WTC11 (cell line): ENCODE measurements around the gene NPW. TPM values are rescaled to one million over a fixed set of nuclear protein-coding genes. Genes with fewer than 3 reads are reported as not detected.

Experiments used
- ATAC-seq: fragments of 200-7000 bp; cut with Tn5 transposase; 2 replicates; pipeline ENCODE4 v1.10.0; 2021; ENCODE audit warnings: mild to moderate bottlenecking, moderate library complexity
- CTCF ChIA-PET: fragments of 300-600 bp; sonication (Branson Sonifier 250); formaldehyde crosslinking; loops from one replicate; lab custom pipeline; 2021; ENCODE audit warnings: antibody characterized with exemption; lab: Charles Lee
- POLR2A ChIA-PET: fragments of 350-600 bp; sonication (Branson Sonifier 250); formaldehyde crosslinking; loops from one replicate; lab custom pipeline; 2021; ENCODE audit warnings: antibody characterized with exemption; lab: Charles Lee
- DNase-seq: peaks from one replicate; pipeline ENCODE4 v3.0.0; 2021; ENCODE audit warnings: low spot score
- H3K27ac Mint-ChIP-seq: 2 replicates; pipeline ENCODE4 v1.8.0; 2021; ENCODE audit warnings: mixed read lengths
- H3K27me3 Mint-ChIP-seq: 2 replicates; pipeline ENCODE4 v1.8.0; 2021; ENCODE audit warnings: low read depth, mild to moderate bottlenecking, moderate library complexity, mixed read lengths
- H3K36me3 Mint-ChIP-seq: 2 replicates; pipeline ENCODE4 v1.8.0; 2021; ENCODE audit warnings: mixed read lengths
- H3K4me1 Mint-ChIP-seq: 2 replicates; pipeline ENCODE4 v1.8.0; 2022; ENCODE audit warnings: mixed read lengths
- H3K4me3 Mint-ChIP-seq: 2 replicates; pipeline ENCODE4 v1.8.0; 2021; ENCODE audit warnings: mild to moderate bottlenecking, moderate library complexity, mixed read lengths
- H3K9me3 Mint-ChIP-seq: 2 replicates; pipeline ENCODE4 v1.8.0; 2021; ENCODE audit warnings: mixed read lengths
- CBFB ChIP-seq: sonication (generic); formaldehyde crosslinking; IDR thresholded peaks from 2 replicates; pipeline ENCODE4 v1.8.1; 2022; ENCODE audit warnings: mild to moderate bottlenecking, low read depth, missing genetic modification reagents
- GABPB1 ChIP-seq: sonication (generic); formaldehyde crosslinking; IDR thresholded peaks from 2 replicates; pipeline ENCODE4 v1.8.1; 2023; ENCODE audit warnings: mild to moderate bottlenecking, missing genetic modification reagents
- HMGA2 ChIP-seq: fragments of 250-450 bp; sonication (Bioruptor Pico); IDR thresholded peaks from 2 replicates; pipeline ENCODE4 v1.4.0; 2021; ENCODE audit warnings: mild to moderate bottlenecking, moderate library complexity
- IRF2 ChIP-seq: sonication (generic); formaldehyde crosslinking; IDR thresholded peaks from 2 replicates; pipeline ENCODE4 v1.8.0; 2022; ENCODE audit warnings: low read depth, missing genetic modification reagents, borderline replicate concordance
- JAZF1 ChIP-seq: fragments of 250-450 bp; sonication (Bioruptor Pico); IDR thresholded peaks from 2 replicates; pipeline ENCODE4 v1.9.0; 2021; ENCODE audit warnings: moderate library complexity, mild to moderate bottlenecking, inconsistent platforms
- NFATC4 ChIP-seq: fragments of 250-450 bp; sonication (Bioruptor Pico); IDR thresholded peaks from 2 replicates; pipeline ENCODE4 v1.9.0; 2021; ENCODE audit warnings: mild to moderate bottlenecking
- RORB ChIP-seq: fragments of 250-450 bp; sonication (Bioruptor Pico); IDR thresholded peaks from 2 replicates; pipeline ENCODE4 v1.9.0; 2021; ENCODE audit warnings: mild to moderate bottlenecking
- SMAD3 ChIP-seq: sonication (generic); formaldehyde crosslinking; IDR thresholded peaks from 2 replicates; pipeline ENCODE4 v1.8.0; 2022; ENCODE audit warnings: missing genetic modification reagents, mild to moderate bottlenecking, borderline replicate concordance
- TEAD1 ChIP-seq: sonication (generic); formaldehyde crosslinking; IDR thresholded peaks from 2 replicates; pipeline ENCODE4 v1.8.0; 2022; ENCODE audit warnings: mild to moderate bottlenecking, missing genetic modification reagents
- TEAD4 ChIP-seq: sonication (generic); formaldehyde crosslinking; IDR thresholded peaks from 2 replicates; pipeline ENCODE4 v1.8.0; 2022; ENCODE audit warnings: mild to moderate bottlenecking, missing genetic modification reagents
- TP53 ChIP-seq: sonication (generic); formaldehyde crosslinking; IDR thresholded peaks from 2 replicates; pipeline ENCODE4 v1.8.1; 2023; ENCODE audit warnings: mild to moderate bottlenecking, missing genetic modification reagents
- ZBTB21 ChIP-seq: sonication (generic); formaldehyde crosslinking; IDR thresholded peaks from 2 replicates; pipeline ENCODE4 v1.8.1; 2023; ENCODE audit warnings: mild to moderate bottlenecking, missing genetic modification reagents, borderline replicate concordance
- ZNF317 ChIP-seq: sonication (generic); formaldehyde crosslinking; IDR thresholded peaks from 2 replicates; pipeline ENCODE4 v1.8.1; 2023; ENCODE audit warnings: low read depth, mild to moderate bottlenecking, moderate library complexity, missing genetic modification reagents, borderline replicate concordance
- ZNF423 ChIP-seq: fragments of 250-450 bp; sonication (Bioruptor Pico); IDR thresholded peaks from 2 replicates; pipeline ENCODE4 v2.1.2; 2022; ENCODE audit warnings: mild to moderate bottlenecking, moderate library complexity
- total RNA-seq: library from RNA; stranded (reverse); gene quantifications from 3 replicates; pipeline ENCODE4 v1.2.3, GENCODE V29; 2021
- TF ChIP-seq, protein P1 (sequence below): fragments of 250-450 bp; sonication (Bioruptor Pico); IDR thresholded peaks from 2 replicates; pipeline ENCODE4 v1.9.0; 2021; ENCODE audit warnings: mild to moderate bottlenecking, borderline replicate concordance
- TF ChIP-seq, protein P2 (sequence below): sonication (generic); formaldehyde crosslinking; IDR thresholded peaks from 2 replicates; pipeline ENCODE4 v1.8.0; 2022; ENCODE audit warnings: mild to moderate bottlenecking, missing genetic modification reagents
- TF ChIP-seq, protein P3 (sequence below): sonication (generic); formaldehyde crosslinking; IDR thresholded peaks from 2 replicates; pipeline ENCODE4 v1.8.0; 2023; ENCODE audit warnings: missing genetic modification reagents
- TF ChIP-seq, protein P4 (sequence below): sonication (generic); formaldehyde crosslinking; IDR thresholded peaks from 2 replicates; pipeline ENCODE4 v1.8.1; 2023; ENCODE audit warnings: mild to moderate bottlenecking, missing genetic modification reagents, moderate library complexity

NPW gene
- total RNA-seq, 1 experiment from 2014 or later: 15.2 TPM

DNA sequence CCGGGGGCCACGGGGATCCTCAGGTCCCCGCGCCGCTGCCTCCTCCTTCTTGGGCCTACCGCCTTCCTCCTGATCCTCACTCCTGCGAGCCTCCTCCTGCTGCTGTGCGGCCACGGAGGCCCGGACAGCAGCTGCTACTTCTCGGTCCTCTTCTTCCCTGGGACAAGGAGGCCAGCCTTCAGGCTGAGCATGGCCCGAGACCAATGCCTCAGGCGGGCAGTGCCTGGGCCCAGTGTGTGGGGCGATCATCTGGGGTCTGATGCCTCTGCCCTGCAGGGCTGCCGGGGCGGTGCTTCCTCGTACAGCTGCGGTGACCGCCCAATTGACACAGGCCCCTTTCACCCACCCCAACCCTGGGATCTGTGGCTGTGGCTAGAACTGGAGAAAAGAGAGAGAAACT is 18.6 kb upstream of the NPW start:
- TF ChIP-seq SMAD3 (CRISPR knock-in tag): no peak
- TF ChIP-seq IRF2: no peak
- TF ChIP-seq NFATC4 (CRISPR knock-in tag): no peak
- no peak for TF ChIP-seq ZNF423 (CRISPR knock-in tag)
- TF ChIP-seq TEAD4 (CRISPR knock-in tag): no peak
- TF ChIP-seq TP53: no peak
- ATAC-seq: no peak
- ChIA-PET POLR2A (no interaction called here), CTCF (interaction anchor here (1.0 to 1.9 kb wide), 3 partner anchors 9 to 27 kb away, joined by 3 to 6 read pairs (median 3); no protein-coding TSS in a partner anchor)
- H3K27me3 Mint-ChIP-seq: no peaks in the 10 kb centered on the region
- H3K27ac Mint-ChIP-seq: no peak overlapping the region
- peaks cover 24% of the 10 kb centered on the region for H3K36me3 Mint-ChIP-seq
- no peak overlapping the region for H3K4me3 Mint-ChIP-seq
- H3K4me1 Mint-ChIP-seq: peaks cover 14% of the 10 kb centered on the region
- H3K9me3 Mint-ChIP-seq: no peaks in the 10 kb centered on the region
- no peak for DNase-seq

DNA sequence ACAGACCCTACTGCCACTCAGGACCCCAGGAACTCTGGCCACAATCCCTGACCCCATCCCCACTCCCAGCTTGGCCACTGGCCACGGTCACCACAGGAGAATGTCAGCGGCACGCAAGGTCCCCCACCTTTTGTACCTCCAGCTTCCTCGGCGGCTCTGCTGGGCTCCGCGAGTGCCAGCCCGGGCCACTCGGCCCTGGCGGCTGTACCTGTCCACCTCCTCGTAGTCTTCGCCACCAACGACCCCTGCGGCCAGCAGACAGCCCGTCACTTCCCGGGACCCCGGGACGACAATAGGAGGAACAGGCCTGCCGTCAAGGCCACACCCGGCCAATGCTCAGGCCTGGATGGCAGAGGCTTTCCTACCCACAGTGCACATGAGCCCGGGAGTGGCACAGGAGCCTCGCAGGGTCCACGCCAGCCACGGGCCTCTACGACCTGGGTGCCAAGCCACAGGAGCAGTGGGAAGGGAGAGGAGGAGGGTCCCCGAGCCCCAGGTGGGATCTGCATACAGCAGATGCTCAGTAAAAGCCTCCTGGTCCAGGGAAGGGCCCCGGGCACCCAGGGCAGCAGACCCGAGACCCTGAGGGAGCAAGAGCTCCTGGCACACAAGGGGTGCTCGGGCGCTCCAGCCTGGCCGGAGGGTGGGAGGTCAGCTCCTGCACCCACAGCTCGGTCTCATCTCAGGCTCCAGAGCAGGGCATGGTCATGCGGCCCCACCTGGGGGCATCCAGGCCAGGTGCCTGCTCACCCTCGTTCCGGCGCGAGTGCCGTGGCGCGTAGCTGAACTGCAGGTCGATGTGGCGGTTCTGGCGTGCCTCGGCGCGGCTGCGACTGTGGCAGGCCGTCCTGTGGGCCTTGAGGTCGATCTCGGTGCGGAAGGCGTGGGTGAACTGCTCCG is 17.9 kb upstream of the NPW start:
- Mint-ChIP-seq H3K27me3 (no peaks in the 10 kb centered on the region), H3K36me3 (peaks cover 24% of the 10 kb centered on the region), H3K4me1 (peaks cover 18% of the 10 kb centered on the region), H3K27ac (no peak overlapping the region), H3K9me3 (no peaks in the 10 kb centered on the region), H3K4me3 (no peak overlapping the region)
- DNase-seq (no peak), ATAC-seq (no peak)
- TF ChIP-seq, protein P1, sequence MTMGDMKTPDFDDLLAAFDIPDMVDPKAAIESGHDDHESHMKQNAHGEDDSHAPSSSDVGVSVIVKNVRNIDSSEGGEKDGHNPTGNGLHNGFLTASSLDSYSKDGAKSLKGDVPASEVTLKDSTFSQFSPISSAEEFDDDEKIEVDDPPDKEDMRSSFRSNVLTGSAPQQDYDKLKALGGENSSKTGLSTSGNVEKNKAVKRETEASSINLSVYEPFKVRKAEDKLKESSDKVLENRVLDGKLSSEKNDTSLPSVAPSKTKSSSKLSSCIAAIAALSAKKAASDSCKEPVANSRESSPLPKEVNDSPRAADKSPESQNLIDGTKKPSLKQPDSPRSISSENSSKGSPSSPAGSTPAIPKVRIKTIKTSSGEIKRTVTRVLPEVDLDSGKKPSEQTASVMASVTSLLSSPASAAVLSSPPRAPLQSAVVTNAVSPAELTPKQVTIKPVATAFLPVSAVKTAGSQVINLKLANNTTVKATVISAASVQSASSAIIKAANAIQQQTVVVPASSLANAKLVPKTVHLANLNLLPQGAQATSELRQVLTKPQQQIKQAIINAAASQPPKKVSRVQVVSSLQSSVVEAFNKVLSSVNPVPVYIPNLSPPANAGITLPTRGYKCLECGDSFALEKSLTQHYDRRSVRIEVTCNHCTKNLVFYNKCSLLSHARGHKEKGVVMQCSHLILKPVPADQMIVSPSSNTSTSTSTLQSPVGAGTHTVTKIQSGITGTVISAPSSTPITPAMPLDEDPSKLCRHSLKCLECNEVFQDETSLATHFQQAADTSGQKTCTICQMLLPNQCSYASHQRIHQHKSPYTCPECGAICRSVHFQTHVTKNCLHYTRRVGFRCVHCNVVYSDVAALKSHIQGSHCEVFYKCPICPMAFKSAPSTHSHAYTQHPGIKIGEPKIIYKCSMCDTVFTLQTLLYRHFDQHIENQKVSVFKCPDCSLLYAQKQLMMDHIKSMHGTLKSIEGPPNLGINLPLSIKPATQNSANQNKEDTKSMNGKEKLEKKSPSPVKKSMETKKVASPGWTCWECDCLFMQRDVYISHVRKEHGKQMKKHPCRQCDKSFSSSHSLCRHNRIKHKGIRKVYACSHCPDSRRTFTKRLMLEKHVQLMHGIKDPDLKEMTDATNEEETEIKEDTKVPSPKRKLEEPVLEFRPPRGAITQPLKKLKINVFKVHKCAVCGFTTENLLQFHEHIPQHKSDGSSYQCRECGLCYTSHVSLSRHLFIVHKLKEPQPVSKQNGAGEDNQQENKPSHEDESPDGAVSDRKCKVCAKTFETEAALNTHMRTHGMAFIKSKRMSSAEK: no peak
- TF ChIP-seq RORB (no peak), ZBTB21 (CRISPR knock-in tag) (no peak), ZNF317 (no peak), TEAD1 (CRISPR knock-in tag) (no peak), HMGA2 (CRISPR knock-in tag) (no peak), CBFB (CRISPR knock-in tag) (no peak), IRF2 (no peak), GABPB1 (no peak), JAZF1 (CRISPR knock-in tag) (no peak), ZNF423 (CRISPR knock-in tag) (no peak)
- TF ChIP-seq, protein P2, sequence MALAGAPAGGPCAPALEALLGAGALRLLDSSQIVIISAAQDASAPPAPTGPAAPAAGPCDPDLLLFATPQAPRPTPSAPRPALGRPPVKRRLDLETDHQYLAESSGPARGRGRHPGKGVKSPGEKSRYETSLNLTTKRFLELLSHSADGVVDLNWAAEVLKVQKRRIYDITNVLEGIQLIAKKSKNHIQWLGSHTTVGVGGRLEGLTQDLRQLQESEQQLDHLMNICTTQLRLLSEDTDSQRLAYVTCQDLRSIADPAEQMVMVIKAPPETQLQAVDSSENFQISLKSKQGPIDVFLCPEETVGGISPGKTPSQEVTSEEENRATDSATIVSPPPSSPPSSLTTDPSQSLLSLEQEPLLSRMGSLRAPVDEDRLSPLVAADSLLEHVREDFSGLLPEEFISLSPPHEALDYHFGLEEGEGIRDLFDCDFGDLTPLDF: no peak
- TF ChIP-seq, protein P3, sequence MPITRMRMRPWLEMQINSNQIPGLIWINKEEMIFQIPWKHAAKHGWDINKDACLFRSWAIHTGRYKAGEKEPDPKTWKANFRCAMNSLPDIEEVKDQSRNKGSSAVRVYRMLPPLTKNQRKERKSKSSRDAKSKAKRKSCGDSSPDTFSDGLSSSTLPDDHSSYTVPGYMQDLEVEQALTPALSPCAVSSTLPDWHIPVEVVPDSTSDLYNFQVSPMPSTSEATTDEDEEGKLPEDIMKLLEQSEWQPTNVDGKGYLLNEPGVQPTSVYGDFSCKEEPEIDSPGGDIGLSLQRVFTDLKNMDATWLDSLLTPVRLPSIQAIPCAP (CRISPR knock-in tag): no peak
- TF ChIP-seq, protein P4, sequence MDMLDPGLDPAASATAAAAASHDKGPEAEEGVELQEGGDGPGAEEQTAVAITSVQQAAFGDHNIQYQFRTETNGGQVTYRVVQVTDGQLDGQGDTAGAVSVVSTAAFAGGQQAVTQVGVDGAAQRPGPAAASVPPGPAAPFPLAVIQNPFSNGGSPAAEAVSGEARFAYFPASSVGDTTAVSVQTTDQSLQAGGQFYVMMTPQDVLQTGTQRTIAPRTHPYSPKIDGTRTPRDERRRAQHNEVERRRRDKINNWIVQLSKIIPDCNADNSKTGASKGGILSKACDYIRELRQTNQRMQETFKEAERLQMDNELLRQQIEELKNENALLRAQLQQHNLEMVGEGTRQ (CRISPR knock-in tag): no peak
- ChIA-PET CTCF (interaction anchor here (1.9 kb wide), 1 partner anchor 9 kb away, joined by 6 read pairs; no protein-coding TSS in a partner anchor), POLR2A (no interaction called here)
